Measurements from ENCODE around the gene CYTH3. TPM values are rescaled to one million over a fixed set of nuclear protein-coding genes. Genes with fewer than 3 reads are reported as not detected.
"Not testable (repeated sequence)": the region's sequence is repeated elsewhere in the genome, so short reads cannot be mapped to it uniquely, and the experiment has no call there.

The CYTH3 gene
- total and polyA plus RNA-seq, 7 experiments from 2014 or later: 0.99 to 9.5 (median 3.1) TPM

DNA sequence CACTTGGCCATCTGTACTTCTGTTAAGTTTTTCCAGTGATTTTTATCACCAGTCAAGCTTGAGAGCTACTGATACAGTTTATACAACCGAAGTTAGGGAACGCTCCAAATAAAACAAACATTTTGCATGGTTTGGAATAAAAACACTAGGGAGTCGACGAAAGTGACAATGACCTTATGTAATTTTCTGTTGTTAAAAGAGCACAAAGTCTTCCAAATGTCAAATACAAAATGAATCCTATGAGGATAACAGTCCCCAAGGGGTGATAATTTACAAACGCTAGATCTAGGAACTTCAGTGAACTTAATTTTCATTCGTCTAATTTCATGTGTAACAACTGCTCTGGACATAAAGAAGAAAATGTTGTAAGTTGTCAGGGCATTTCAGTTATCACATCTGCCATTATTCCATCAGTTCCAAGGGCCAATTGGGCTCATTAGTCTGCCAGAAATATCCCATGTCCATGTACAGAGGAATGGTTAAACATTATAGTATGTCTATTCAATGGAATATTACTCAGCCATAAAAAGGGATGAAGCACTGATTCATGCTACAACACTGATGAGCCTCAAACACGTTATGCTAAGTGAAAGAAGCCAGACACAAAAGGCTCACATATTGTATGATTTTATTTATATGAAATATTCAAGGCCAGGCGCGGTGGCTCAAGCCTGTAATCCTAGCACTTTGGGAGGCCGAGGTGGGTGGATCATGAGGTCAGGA is 38.0 kb upstream of the CYTH3 start:
- no peak overlapping the region for H3K27ac ChIP-seq (ENCODE audit: low read depth, low read length)
- H3K36me3 Mint-ChIP-seq: no peaks in the 10 kb centered on the region
- DNase-seq (no peak), ATAC-seq (no peak)
- H3K9me3 Mint-ChIP-seq: no peaks in the 10 kb centered on the region
- no peaks in the 10 kb centered on the region for H3K4me1 ChIP-seq (ENCODE audit: control insufficient read depth in 2 of 2, insufficient read depth in 2 of 2, low read length in 2 of 2)
- no peak overlapping the region for H3K4me3 ChIP-seq (ENCODE audit: low read length)
- no peak overlapping the region for H3K4me3 Mint-ChIP-seq
- H3K27me3 ChIP-seq (ENCODE audit: control insufficient read depth in 2 of 2, insufficient read depth in 2 of 2, low read length in 2 of 2): no peaks in the 10 kb centered on the region
- CTCF ChIA-PET: no interaction called here
- no peaks in the 10 kb centered on the region for H3K9me3 ChIP-seq (ENCODE audit: control insufficient read depth in 2 of 3, low read length in 3 of 3)
- POLR2A ChIA-PET: no interaction called here
- H3K27ac Mint-ChIP-seq: no peak overlapping the region
- H3K27me3 Mint-ChIP-seq: peaks cover 0 to 3% (median 0%) of the 10 kb centered on the region in 5 donors
- intact Hi-C loops (cut with micrococcal nuclease): no loop called here
- no peaks in the 10 kb centered on the region for H3K36me3 ChIP-seq (ENCODE audit: control insufficient read depth in 2 of 3, insufficient read depth in 3 of 3, low read length in 3 of 3)
- H3K4me1 Mint-ChIP-seq: no peaks in the 10 kb centered on the region

DNA sequence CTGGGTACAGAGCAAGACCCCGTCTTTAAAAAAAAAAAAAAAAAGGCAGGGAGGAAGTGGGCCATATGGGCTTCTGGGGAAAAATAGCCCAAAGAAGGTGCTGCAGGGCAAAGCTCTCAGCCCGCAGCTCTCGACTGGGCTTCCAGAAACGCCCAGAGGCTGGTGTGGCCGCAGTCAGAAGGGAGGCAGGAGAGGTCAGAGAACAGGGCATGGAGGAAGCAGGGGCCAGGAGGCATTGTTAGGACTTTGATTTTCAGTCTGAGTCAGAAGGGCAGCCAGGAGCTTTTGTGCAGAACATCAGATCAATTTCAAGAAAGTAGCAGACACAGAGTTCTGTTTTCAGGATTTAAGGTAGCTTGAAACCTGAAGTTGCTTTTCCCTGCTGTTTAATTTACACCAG is 35.3 kb upstream of the CYTH3 start:
- H3K4me1 Mint-ChIP-seq: no peaks in the 10 kb centered on the region
- Histone ChIP-seq H3K36me3 (ENCODE audit: control insufficient read depth in 2 of 3, insufficient read depth in 3 of 3, low read length in 3 of 3) (no peaks in the 10 kb centered on the region), H3K9me3 (ENCODE audit: control insufficient read depth in 2 of 3, low read length in 3 of 3) (no peaks in the 10 kb centered on the region), H3K4me3 (ENCODE audit: low read length) (no peak overlapping the region), H3K4me1 (ENCODE audit: control insufficient read depth in 2 of 2, insufficient read depth in 2 of 2, low read length in 2 of 2) (no peaks in the 10 kb centered on the region), H3K27me3 (ENCODE audit: control insufficient read depth in 2 of 2, insufficient read depth in 2 of 2, low read length in 2 of 2) (no peaks in the 10 kb centered on the region), H3K27ac (ENCODE audit: low read depth, low read length) (no peak overlapping the region)
- no peaks in the 10 kb centered on the region for H3K9me3 Mint-ChIP-seq
- intact Hi-C loops (cut with micrococcal nuclease): no loop called here
- ATAC-seq: no peak
- ChIA-PET CTCF (no interaction called here), POLR2A (no interaction called here)
- H3K27me3 Mint-ChIP-seq: peaks cover 0 to 3% (median 0%) of the 10 kb centered on the region in 5 donors
- DNase-seq: no peak
- H3K36me3 Mint-ChIP-seq: no peaks in the 10 kb centered on the region
- H3K27ac Mint-ChIP-seq: peak overlapping the region in 1 of 9 donors; percentile 11
- H3K4me3 Mint-ChIP-seq: no peak overlapping the region

DNA sequence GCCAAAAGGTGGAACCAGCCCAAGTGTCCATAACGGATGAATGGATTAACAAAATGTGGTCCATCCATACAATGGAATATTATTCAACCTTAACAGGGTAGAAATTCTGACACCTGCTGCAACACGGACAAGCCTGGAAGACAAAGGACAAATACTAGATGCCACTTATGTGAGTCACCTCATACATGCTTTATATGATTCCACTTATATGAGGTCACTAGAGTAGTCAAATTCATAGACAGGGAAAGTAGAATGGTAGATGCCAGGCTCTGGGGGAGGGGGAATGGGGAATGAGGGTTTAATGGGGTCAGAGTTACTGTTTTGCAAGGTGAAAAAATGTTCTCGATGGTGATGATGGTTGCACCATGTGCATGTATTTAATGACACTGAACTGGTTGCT is 34.0 kb upstream of the CYTH3 start:
- no peak overlapping the region for H3K27ac ChIP-seq (ENCODE audit: low read depth, low read length)
- no peaks in the 10 kb centered on the region for H3K27me3 ChIP-seq (ENCODE audit: control insufficient read depth in 2 of 2, insufficient read depth in 2 of 2, low read length in 2 of 2)
- ChIA-PET POLR2A (no interaction called here), CTCF (no interaction called here)
- no peaks in the 10 kb centered on the region for H3K36me3 Mint-ChIP-seq
- intact Hi-C loops (cut with micrococcal nuclease): no loop called here
- H3K4me1 Mint-ChIP-seq: no peaks in the 10 kb centered on the region
- H3K27me3 Mint-ChIP-seq: peaks cover 0 to 3% (median 0%) of the 10 kb centered on the region in 5 donors
- no peak overlapping the region for H3K27ac Mint-ChIP-seq
- no peaks in the 10 kb centered on the region for H3K9me3 Mint-ChIP-seq
- no peaks in the 10 kb centered on the region for H3K9me3 ChIP-seq (ENCODE audit: control insufficient read depth in 2 of 3, low read length in 3 of 3)
- no peak for ATAC-seq
- no peak overlapping the region for H3K4me3 Mint-ChIP-seq
- H3K36me3 ChIP-seq (ENCODE audit: control insufficient read depth in 2 of 3, insufficient read depth in 3 of 3, low read length in 3 of 3): no peaks in the 10 kb centered on the region
- no peak overlapping the region for H3K4me3 ChIP-seq (ENCODE audit: low read length)
- no peak for DNase-seq
- H3K4me1 ChIP-seq (ENCODE audit: control insufficient read depth in 2 of 2, insufficient read depth in 2 of 2, low read length in 2 of 2): no peaks in the 10 kb centered on the region

DNA sequence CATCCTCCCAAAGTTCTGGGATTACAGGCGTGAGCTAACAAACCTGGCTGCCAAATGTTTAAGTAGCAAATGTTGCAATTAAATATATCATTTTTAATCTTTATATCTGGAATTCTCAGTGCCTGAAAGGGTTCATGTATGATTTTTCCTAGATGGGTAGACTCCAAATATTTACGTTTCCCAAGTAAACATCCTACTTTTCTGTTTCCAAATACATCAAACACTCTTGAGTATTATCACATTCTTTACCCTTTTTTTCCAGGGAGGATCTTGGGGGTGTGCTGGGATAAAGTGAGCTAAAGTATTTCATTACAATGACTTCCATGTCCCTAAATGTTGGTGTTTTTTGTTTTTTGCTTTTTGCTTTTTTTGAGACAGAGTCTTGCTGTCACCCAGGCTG is 32.9 kb upstream of the CYTH3 start:
- ChIA-PET POLR2A (interaction anchor here (0.7 kb wide), 1 partner anchor 118 kb away, joined by 3 read pairs; no protein-coding TSS in a partner anchor), CTCF (interaction anchor here (0.7 kb wide), 1 partner anchor 9 kb away, joined by 3 read pairs; no protein-coding TSS in a partner anchor)
- no peak for ATAC-seq
- no peaks in the 10 kb centered on the region for H3K9me3 ChIP-seq (ENCODE audit: control insufficient read depth in 2 of 3, low read length in 3 of 3)
- Mint-ChIP-seq H3K4me3 (no peak overlapping the region), H3K27me3 (peaks cover 0 to 3% (median 0%) of the 10 kb centered on the region in 5 donors), H3K27ac (no peak overlapping the region), H3K4me1 (no peaks in the 10 kb centered on the region), H3K36me3 (no peaks in the 10 kb centered on the region), H3K9me3 (no peaks in the 10 kb centered on the region)
- no peaks in the 10 kb centered on the region for H3K27me3 ChIP-seq (ENCODE audit: control insufficient read depth in 2 of 2, insufficient read depth in 2 of 2, low read length in 2 of 2)
- DNase-seq: no peak
- H3K36me3 ChIP-seq (ENCODE audit: control insufficient read depth in 2 of 3, insufficient read depth in 3 of 3, low read length in 3 of 3): no peaks in the 10 kb centered on the region
- H3K4me3 ChIP-seq (ENCODE audit: low read length): no peak overlapping the region
- no peaks in the 10 kb centered on the region for H3K4me1 ChIP-seq (ENCODE audit: control insufficient read depth in 2 of 2, insufficient read depth in 2 of 2, low read length in 2 of 2)
- intact Hi-C loops (cut with micrococcal nuclease): no loop called here
- no peak overlapping the region for H3K27ac ChIP-seq (ENCODE audit: low read depth, low read length)

DNA sequence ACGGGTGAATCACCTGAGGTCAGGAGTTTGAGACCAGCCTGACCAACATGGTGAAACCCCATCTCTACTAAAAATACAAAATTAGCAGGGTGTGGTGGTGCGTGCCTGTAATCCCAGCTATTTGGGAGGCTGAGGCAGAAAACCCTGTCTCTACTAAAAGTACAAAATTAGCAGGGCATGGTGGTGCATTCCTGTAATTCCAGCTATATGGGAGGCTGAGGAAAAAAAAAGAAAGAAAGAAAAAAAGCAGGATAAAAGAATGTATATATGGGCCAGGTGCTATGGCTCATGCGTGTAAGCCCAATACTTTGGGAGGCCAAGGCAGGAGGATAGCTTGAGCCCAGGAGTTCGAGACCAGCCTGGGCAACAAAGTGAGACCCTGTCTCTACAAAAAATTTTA is 29.0 kb upstream of the CYTH3 start:
- POLR2A ChIA-PET; H3K4me1 Mint-ChIP-seq; DNase-seq; ATAC-seq; H3K4me1 ChIP-seq (ENCODE audit: control insufficient read depth in 2 of 2, insufficient read depth in 2 of 2, low read length in 2 of 2); H3K27ac ChIP-seq (ENCODE audit: low read depth, low read length); H3K27me3 ChIP-seq (ENCODE audit: control insufficient read depth in 2 of 2, insufficient read depth in 2 of 2, low read length in 2 of 2); H3K4me3 ChIP-seq (ENCODE audit: low read length); H3K9me3 ChIP-seq (ENCODE audit: control insufficient read depth in 2 of 3, low read length in 3 of 3); H3K27ac Mint-ChIP-seq; H3K27me3 Mint-ChIP-seq; H3K4me3 Mint-ChIP-seq; H3K36me3 ChIP-seq (ENCODE audit: control insufficient read depth in 2 of 3, insufficient read depth in 3 of 3, low read length in 3 of 3); intact Hi-C loops (cut with micrococcal nuclease); H3K36me3 Mint-ChIP-seq; H3K9me3 Mint-ChIP-seq: not testable (repeated sequence)
- CTCF ChIA-PET: interaction anchor here (0.6 kb wide), 1 partner anchor 32 kb away, joined by 3 read pairs; no protein-coding TSS in a partner anchor

DNA sequence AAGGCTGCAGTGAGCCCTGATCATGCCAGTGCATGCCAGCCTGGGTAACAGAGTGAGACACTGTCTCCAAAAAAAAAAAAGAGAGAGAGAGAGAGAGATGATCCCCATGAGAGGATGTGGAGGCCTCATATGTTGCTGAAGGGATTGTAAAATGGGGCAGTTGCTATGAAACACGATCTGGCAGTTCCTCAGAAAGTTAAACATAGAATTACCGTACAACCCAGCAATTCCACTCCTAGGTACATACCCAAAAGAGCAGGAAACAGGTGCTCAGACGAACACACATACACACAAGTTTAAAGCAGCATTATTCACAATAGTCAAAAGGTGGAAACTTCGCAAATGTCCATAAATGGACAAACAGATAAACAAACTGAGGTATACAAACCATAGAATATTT is 27.4 kb upstream of the CYTH3 start:
- no peaks in the 10 kb centered on the region for H3K36me3 ChIP-seq (ENCODE audit: control insufficient read depth in 2 of 3, insufficient read depth in 3 of 3, low read length in 3 of 3)
- H3K4me1 Mint-ChIP-seq: no peaks in the 10 kb centered on the region
- no peak overlapping the region for H3K4me3 ChIP-seq (ENCODE audit: low read length)
- no peaks in the 10 kb centered on the region for H3K9me3 ChIP-seq (ENCODE audit: control insufficient read depth in 2 of 3, low read length in 3 of 3)
- H3K27me3 ChIP-seq (ENCODE audit: control insufficient read depth in 2 of 2, insufficient read depth in 2 of 2, low read length in 2 of 2): no peaks in the 10 kb centered on the region
- DNase-seq (no peak), ATAC-seq (no peak)
- no peak overlapping the region for H3K27ac Mint-ChIP-seq
- intact Hi-C loops (cut with micrococcal nuclease): no loop called here
- no peak overlapping the region for H3K27ac ChIP-seq (ENCODE audit: low read depth, low read length)
- ChIA-PET POLR2A (no interaction called here), CTCF (interaction anchor here (0.6 kb wide), 1 partner anchor 1405 kb away, joined by 6 read pairs; no protein-coding TSS in a partner anchor)
- peaks cover 0 to 4% (median 0%) of the 10 kb centered on the region in 5 donors for H3K36me3 Mint-ChIP-seq
- no peak overlapping the region for H3K4me3 Mint-ChIP-seq
- no peaks in the 10 kb centered on the region for H3K9me3 Mint-ChIP-seq
- no peaks in the 10 kb centered on the region for H3K4me1 ChIP-seq (ENCODE audit: control insufficient read depth in 2 of 2, insufficient read depth in 2 of 2, low read length in 2 of 2)
- peaks cover 0 to 4% (median 0%) of the 10 kb centered on the region in 5 donors for H3K27me3 Mint-ChIP-seq

DNA sequence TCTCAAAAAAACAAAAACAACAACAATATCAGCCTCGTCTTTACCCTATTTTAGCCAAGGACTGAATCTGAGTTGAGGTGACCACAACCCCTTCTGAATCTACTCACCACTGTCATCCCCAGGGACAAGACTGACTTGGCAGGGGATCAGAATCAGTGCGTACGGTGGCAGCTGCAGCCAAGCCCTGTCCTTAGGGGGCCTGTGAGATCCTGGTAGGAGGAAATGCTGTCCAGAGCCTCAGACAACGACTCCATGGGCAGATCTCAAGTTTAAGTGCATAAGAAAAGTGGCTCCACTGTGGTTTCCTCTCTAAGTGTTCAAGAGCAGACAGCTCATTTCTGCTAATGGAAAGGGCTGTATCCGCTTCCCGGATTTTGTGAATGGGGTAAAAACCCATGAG is 22.4 kb upstream of the CYTH3 start:
- intact Hi-C loops (cut with micrococcal nuclease): no loop called here
- peaks cover 0 to 4% (median 0%) of the 10 kb centered on the region in 5 donors for H3K36me3 Mint-ChIP-seq
- ATAC-seq: no peak
- Histone ChIP-seq H3K27me3 (ENCODE audit: control insufficient read depth in 2 of 2, insufficient read depth in 2 of 2, low read length in 2 of 2) (no peaks in the 10 kb centered on the region), H3K9me3 (ENCODE audit: control insufficient read depth in 2 of 3, low read length in 3 of 3) (no peaks in the 10 kb centered on the region), H3K36me3 (ENCODE audit: control insufficient read depth in 2 of 3, insufficient read depth in 3 of 3, low read length in 3 of 3) (no peaks in the 10 kb centered on the region), H3K4me1 (ENCODE audit: control insufficient read depth in 2 of 2, insufficient read depth in 2 of 2, low read length in 2 of 2) (no peaks in the 10 kb centered on the region), H3K27ac (ENCODE audit: low read depth, low read length) (no peak overlapping the region), H3K4me3 (ENCODE audit: low read length) (no peak overlapping the region)
- no peak for DNase-seq
- CTCF ChIA-PET: no interaction called here
- H3K4me1 Mint-ChIP-seq: no peaks in the 10 kb centered on the region
- POLR2A ChIA-PET: no interaction called here
- H3K4me3 Mint-ChIP-seq: no peak overlapping the region
- peaks cover 0 to 3% (median 0%) of the 10 kb centered on the region in 5 donors for H3K27me3 Mint-ChIP-seq
- no peaks in the 10 kb centered on the region for H3K9me3 Mint-ChIP-seq
- H3K27ac Mint-ChIP-seq: no peak overlapping the region

Data from naive thymus-derived CD4-positive, alpha-beta T cell (primary cell).